ENCODE results near the gene SPATA18.
"Not testable (repeated sequence)": the region's sequence is repeated elsewhere in the genome, so short reads cannot be mapped to it uniquely, and the experiment has no call there.

Gene SPATA18

DNA sequence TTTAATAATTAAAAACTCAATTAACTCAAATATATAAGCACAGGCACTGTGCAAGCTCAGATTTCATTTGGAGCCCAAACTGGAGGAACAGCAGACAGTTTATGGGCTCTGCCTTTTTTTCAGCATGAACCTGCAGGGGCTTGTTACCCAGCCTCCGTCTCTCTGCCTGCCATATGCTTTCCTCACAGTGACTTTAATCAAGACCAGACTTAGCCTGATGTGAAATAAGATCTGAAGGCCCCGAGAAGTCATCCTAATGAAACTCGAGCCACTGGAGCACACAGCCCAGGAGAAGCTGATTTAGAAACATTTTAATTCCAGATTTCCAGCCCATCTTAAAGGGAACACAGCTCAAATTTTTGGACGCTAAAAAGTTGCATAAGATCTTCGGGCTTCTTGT, 55.6 kb downstream of the SPATA18 start:
- Histone ChIP-seq H3K9me3 (ENCODE audit: control insufficient read depth in 2 of 2, low read length in 2 of 2) (no peaks in the 10 kb centered on the region), H3K27me3 (ENCODE audit: control insufficient read depth in 1 of 2, insufficient read depth in 2 of 2, low read length in 2 of 2) (peaks cover 0 to 3% of the 10 kb centered on the region in 2 donors), H3K9ac (ENCODE audit: low read length in 2 of 2) (no peak overlapping the region), H3K27ac (ENCODE audit: low read length) (no peak overlapping the region), H3K36me3 (ENCODE audit: control insufficient read depth in 2 of 2, insufficient read depth in 2 of 2, low read length in 2 of 2) (no peaks in the 10 kb centered on the region), H3K4me1 (ENCODE audit: control insufficient read depth, insufficient read depth, low read length) (no peaks in the 10 kb centered on the region), H3K4me3 (ENCODE audit: low read length in 2 of 2) (no peak overlapping the region)

GRCh38 chr4:52107336-52107735, 56.2 kb downstream of the SPATA18 start:
- H3K9me3 ChIP-seq (ENCODE audit: control insufficient read depth in 2 of 2, low read length in 2 of 2), result no peaks in the 10 kb centered on the region
- peaks cover 0 to 3% of the 10 kb centered on the region in 2 donors for H3K27me3 ChIP-seq (ENCODE audit: control insufficient read depth in 1 of 2, insufficient read depth in 2 of 2, low read length in 2 of 2)
- H3K9ac ChIP-seq (ENCODE audit: low read length in 2 of 2), result no peak overlapping the region
- H3K4me1 ChIP-seq (ENCODE audit: control insufficient read depth, insufficient read depth, low read length), result no peaks in the 10 kb centered on the region
- H3K4me3 ChIP-seq (ENCODE audit: low read length in 2 of 2), result no peak overlapping the region
- no peak overlapping the region for H3K27ac ChIP-seq (ENCODE audit: low read length)
- no peaks in the 10 kb centered on the region for H3K36me3 ChIP-seq (ENCODE audit: control insufficient read depth in 2 of 2, insufficient read depth in 2 of 2, low read length in 2 of 2)

GRCh38 chr4:52107745-52108144, 56.6 kb downstream of the SPATA18 start:
- H3K9ac ChIP-seq (ENCODE audit: low read length in 2 of 2), result no peak overlapping the region
- H3K27ac ChIP-seq (ENCODE audit: low read length), result no peak overlapping the region
- no peaks in the 10 kb centered on the region for H3K36me3 ChIP-seq (ENCODE audit: control insufficient read depth in 2 of 2, insufficient read depth in 2 of 2, low read length in 2 of 2)
- no peaks in the 10 kb centered on the region for H3K9me3 ChIP-seq (ENCODE audit: control insufficient read depth in 2 of 2, low read length in 2 of 2)
- no peak overlapping the region for H3K4me3 ChIP-seq (ENCODE audit: low read length in 2 of 2)
- H3K4me1 ChIP-seq (ENCODE audit: control insufficient read depth, insufficient read depth, low read length), result no peaks in the 10 kb centered on the region
- H3K27me3 ChIP-seq (ENCODE audit: control insufficient read depth in 1 of 2, insufficient read depth in 2 of 2, low read length in 2 of 2), result peaks cover 0 to 3% of the 10 kb centered on the region in 2 donors

DNA sequence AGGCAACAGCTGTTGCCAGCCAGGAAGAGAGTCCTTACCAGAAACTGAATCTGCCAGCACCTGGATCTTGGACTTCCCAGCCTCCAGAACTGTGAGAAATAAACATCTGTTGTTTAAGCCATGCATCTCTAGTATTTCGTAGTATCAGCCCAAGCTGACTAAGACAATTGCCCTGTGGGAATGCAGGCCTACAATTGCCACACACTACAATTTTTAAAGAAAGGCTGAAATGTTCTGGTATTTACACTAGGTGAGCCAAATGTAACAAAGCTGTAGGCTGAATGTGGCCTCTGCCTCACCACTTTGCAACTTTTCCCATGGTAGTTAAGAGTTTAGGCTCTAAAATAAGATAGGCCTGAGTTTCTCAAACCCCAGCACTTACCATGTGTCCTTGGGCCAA, 59.1 kb downstream of the SPATA18 start:
- Histone ChIP-seq H3K9ac (ENCODE audit: low read length in 2 of 2) (no peak overlapping the region), H3K9me3 (ENCODE audit: control insufficient read depth in 2 of 2, low read length in 2 of 2) (no peaks in the 10 kb centered on the region), H3K36me3 (ENCODE audit: control insufficient read depth in 2 of 2, insufficient read depth in 2 of 2, low read length in 2 of 2) (no peaks in the 10 kb centered on the region), H3K27me3 (ENCODE audit: control insufficient read depth in 1 of 2, insufficient read depth in 2 of 2, low read length in 2 of 2) (peaks cover 0 to 3% of the 10 kb centered on the region in 2 donors), H3K4me3 (ENCODE audit: low read length in 2 of 2) (no peak overlapping the region), H3K27ac (ENCODE audit: low read length) (no peak overlapping the region), H3K4me1 (ENCODE audit: control insufficient read depth, insufficient read depth, low read length) (no peaks in the 10 kb centered on the region)

GRCh38 chr4:52111995-52112394, 60.9 kb downstream of the SPATA18 start:
- Histone ChIP-seq H3K36me3 (ENCODE audit: control insufficient read depth in 2 of 2, insufficient read depth in 2 of 2, low read length in 2 of 2) (no peaks in the 10 kb centered on the region), H3K9me3 (ENCODE audit: control insufficient read depth in 2 of 2, low read length in 2 of 2) (no peaks in the 10 kb centered on the region), H3K4me3 (ENCODE audit: low read length in 2 of 2) (no peak overlapping the region), H3K9ac (ENCODE audit: low read length in 2 of 2) (no peak overlapping the region), H3K27ac (ENCODE audit: low read length) (no peak overlapping the region), H3K4me1 (ENCODE audit: control insufficient read depth, insufficient read depth, low read length) (no peaks in the 10 kb centered on the region), H3K27me3 (ENCODE audit: control insufficient read depth in 1 of 2, insufficient read depth in 2 of 2, low read length in 2 of 2) (peaks cover 0 to 3% of the 10 kb centered on the region in 2 donors)

- no peaks in the 10 kb centered on the region for H3K9me3 ChIP-seq (ENCODE audit: control insufficient read depth in 2 of 2, low read length in 2 of 2)
- no peaks in the 10 kb centered on the region for H3K36me3 ChIP-seq (ENCODE audit: control insufficient read depth in 2 of 2, insufficient read depth in 2 of 2, low read length in 2 of 2)
- H3K4me3 ChIP-seq (ENCODE audit: low read length in 2 of 2), result no peak overlapping the region
- H3K4me1 ChIP-seq (ENCODE audit: control insufficient read depth, insufficient read depth, low read length), result no peaks in the 10 kb centered on the region
- no peak overlapping the region for H3K9ac ChIP-seq (ENCODE audit: low read length in 2 of 2)
- peaks cover 0 to 3% of the 10 kb centered on the region in 2 donors for H3K27me3 ChIP-seq (ENCODE audit: control insufficient read depth in 1 of 2, insufficient read depth in 2 of 2, low read length in 2 of 2)
- no peak overlapping the region for H3K27ac ChIP-seq (ENCODE audit: low read length)
These were observed 61.3 kb downstream of the SPATA18 start for GRCh38 chr4:52112411-52112810.

- H3K36me3 ChIP-seq (ENCODE audit: control insufficient read depth in 2 of 2, insufficient read depth in 2 of 2, low read length in 2 of 2), result no peaks in the 10 kb centered on the region
These were observed 65.5 kb downstream of the SPATA18 start for GRCh38 chr4:52116641-52117040.

GRCh38 chr4:52126226-52126625, 75.1 kb downstream of the SPATA18 start:
- Histone ChIP-seq H3K27ac (ENCODE audit: low read length) (no peak overlapping the region), H3K9ac (ENCODE audit: low read length in 2 of 2) (no peak overlapping the region), H3K27me3 (ENCODE audit: control insufficient read depth in 1 of 2, insufficient read depth in 2 of 2, low read length in 2 of 2) (no peaks in the 10 kb centered on the region), H3K9me3 (ENCODE audit: control insufficient read depth in 2 of 2, low read length in 2 of 2) (peaks cover 0 to 4% of the 10 kb centered on the region in 2 donors), H3K4me3 (ENCODE audit: low read length in 2 of 2) (no peak overlapping the region), H3K36me3 (ENCODE audit: control insufficient read depth in 2 of 2, insufficient read depth in 2 of 2, low read length in 2 of 2) (no peaks in the 10 kb centered on the region), H3K4me1 (ENCODE audit: control insufficient read depth, insufficient read depth, low read length) (no peaks in the 10 kb centered on the region)

More at GRCh38 chr4:52116641-52117040, 65.5 kb downstream of the SPATA18 start:
- Histone ChIP-seq H3K27ac (ENCODE audit: low read length) (no peak overlapping the region), H3K4me3 (ENCODE audit: low read length in 2 of 2) (no peak overlapping the region), H3K27me3 (ENCODE audit: control insufficient read depth in 1 of 2, insufficient read depth in 2 of 2, low read length in 2 of 2) (no peaks in the 10 kb centered on the region), H3K4me1 (ENCODE audit: control insufficient read depth, insufficient read depth, low read length) (no peaks in the 10 kb centered on the region), H3K9me3 (ENCODE audit: control insufficient read depth in 2 of 2, low read length in 2 of 2) (no peaks in the 10 kb centered on the region), H3K9ac (ENCODE audit: low read length in 2 of 2) (no peak overlapping the region)

DNA sequence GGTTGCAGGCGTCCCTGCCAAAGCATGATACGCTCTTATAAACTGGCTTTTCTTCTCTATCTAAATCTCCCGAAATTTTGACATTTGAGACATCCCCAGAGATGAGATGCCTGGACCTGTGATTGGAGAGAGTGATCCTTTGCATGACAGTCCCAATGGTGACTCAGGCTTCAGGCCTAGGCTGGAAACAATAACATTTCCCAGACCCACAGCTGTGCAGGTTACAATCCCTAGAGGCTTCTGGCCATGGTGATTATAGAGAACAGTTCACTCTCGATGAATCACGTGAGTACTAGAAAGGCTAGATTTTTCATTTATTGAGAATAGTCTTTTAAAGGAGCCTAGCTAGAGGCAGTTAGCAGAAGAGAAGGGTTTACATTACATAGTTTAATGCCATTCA, 75.9 kb downstream of the SPATA18 start:
- Histone ChIP-seq H3K9me3 (ENCODE audit: control insufficient read depth in 2 of 2, low read length in 2 of 2) (peaks cover 0 to 4% of the 10 kb centered on the region in 2 donors), H3K4me1 (ENCODE audit: control insufficient read depth, insufficient read depth, low read length) (no peaks in the 10 kb centered on the region), H3K27me3 (ENCODE audit: control insufficient read depth in 1 of 2, insufficient read depth in 2 of 2, low read length in 2 of 2) (no peaks in the 10 kb centered on the region), H3K9ac (ENCODE audit: low read length in 2 of 2) (no peak overlapping the region), H3K36me3 (ENCODE audit: control insufficient read depth in 2 of 2, insufficient read depth in 2 of 2, low read length in 2 of 2) (no peaks in the 10 kb centered on the region), H3K4me3 (ENCODE audit: low read length in 2 of 2) (no peak overlapping the region), H3K27ac (ENCODE audit: low read length) (no peak overlapping the region)

- Histone ChIP-seq H3K4me1 (ENCODE audit: control insufficient read depth, insufficient read depth, low read length) (no peaks in the 10 kb centered on the region), H3K9ac (ENCODE audit: low read length in 2 of 2) (no peak overlapping the region), H3K4me3 (ENCODE audit: low read length in 2 of 2) (no peak overlapping the region), H3K9me3 (ENCODE audit: control insufficient read depth in 2 of 2, low read length in 2 of 2) (no peaks in the 10 kb centered on the region), H3K27me3 (ENCODE audit: control insufficient read depth in 1 of 2, insufficient read depth in 2 of 2, low read length in 2 of 2) (no peaks in the 10 kb centered on the region), H3K36me3 (ENCODE audit: control insufficient read depth in 2 of 2, insufficient read depth in 2 of 2, low read length in 2 of 2) (no peaks in the 10 kb centered on the region), H3K27ac (ENCODE audit: low read length) (no peak overlapping the region)
These were observed 84.1 kb downstream of the SPATA18 start for GRCh38 chr4:52135171-52135570.

- not testable (repeated sequence) for H3K27ac ChIP-seq (ENCODE audit: low read length); H3K9me3 ChIP-seq (ENCODE audit: control insufficient read depth in 2 of 2, low read length in 2 of 2); H3K4me1 ChIP-seq (ENCODE audit: control insufficient read depth, insufficient read depth, low read length); H3K36me3 ChIP-seq (ENCODE audit: control insufficient read depth in 2 of 2, insufficient read depth in 2 of 2, low read length in 2 of 2); H3K27me3 ChIP-seq (ENCODE audit: control insufficient read depth in 1 of 2, insufficient read depth in 2 of 2, low read length in 2 of 2); H3K4me3 ChIP-seq (ENCODE audit: low read length in 2 of 2); H3K9ac ChIP-seq (ENCODE audit: low read length in 2 of 2)
These were observed 86.0 kb downstream of the SPATA18 start for GRCh38 chr4:52137152-52137551.
